IPS-20b (cell line): Measurements from ENCODE around the gene CCR5.
"Not testable (repeated sequence)": the region's sequence is repeated elsewhere in the genome, so short reads cannot be mapped to it uniquely, and the experiment has no call there.

Source experiments
- H3K27ac ChIP-seq: one replicate; pipeline ENCODE4 v1.5.1; 2013; ENCODE audit warnings: low read length
- H3K27me3 ChIP-seq: 2 replicates; pipeline ENCODE4 v1.6.1; 2013; ENCODE audit warnings: mild to moderate bottlenecking, low read length, inconsistent platforms; ENCODE audit not compliant: insufficient read depth
- H3K36me3 ChIP-seq: 2 replicates; pipeline ENCODE4 v1.6.1; 2013; ENCODE audit warnings: low read depth, mild to moderate bottlenecking, inconsistent platforms, low read length, moderate library complexity; ENCODE audit not compliant: insufficient read depth
- H3K4me1 ChIP-seq: 2 replicates; pipeline ENCODE4 v1.6.1; 2013; ENCODE audit warnings: mild to moderate bottlenecking, control low read depth, inconsistent platforms, low read length, moderate library complexity; ENCODE audit not compliant: insufficient read depth
- H3K4me3 ChIP-seq: 2 replicates; pipeline ENCODE4 v1.5.1; 2013; ENCODE audit warnings: mild to moderate bottlenecking, low read length, inconsistent platforms
- H3K9ac ChIP-seq: 2 replicates; pipeline ENCODE4 v1.6.1; 2013; ENCODE audit warnings: low read depth, mild to moderate bottlenecking, inconsistent platforms, low read length, moderate library complexity
- H3K9me3 ChIP-seq: 2 replicates; pipeline ENCODE4 v1.6.1; 2013; ENCODE audit warnings: mild to moderate bottlenecking, low read depth, low read length, inconsistent platforms; ENCODE audit not compliant: insufficient read depth

Gene CCR5

DNA sequence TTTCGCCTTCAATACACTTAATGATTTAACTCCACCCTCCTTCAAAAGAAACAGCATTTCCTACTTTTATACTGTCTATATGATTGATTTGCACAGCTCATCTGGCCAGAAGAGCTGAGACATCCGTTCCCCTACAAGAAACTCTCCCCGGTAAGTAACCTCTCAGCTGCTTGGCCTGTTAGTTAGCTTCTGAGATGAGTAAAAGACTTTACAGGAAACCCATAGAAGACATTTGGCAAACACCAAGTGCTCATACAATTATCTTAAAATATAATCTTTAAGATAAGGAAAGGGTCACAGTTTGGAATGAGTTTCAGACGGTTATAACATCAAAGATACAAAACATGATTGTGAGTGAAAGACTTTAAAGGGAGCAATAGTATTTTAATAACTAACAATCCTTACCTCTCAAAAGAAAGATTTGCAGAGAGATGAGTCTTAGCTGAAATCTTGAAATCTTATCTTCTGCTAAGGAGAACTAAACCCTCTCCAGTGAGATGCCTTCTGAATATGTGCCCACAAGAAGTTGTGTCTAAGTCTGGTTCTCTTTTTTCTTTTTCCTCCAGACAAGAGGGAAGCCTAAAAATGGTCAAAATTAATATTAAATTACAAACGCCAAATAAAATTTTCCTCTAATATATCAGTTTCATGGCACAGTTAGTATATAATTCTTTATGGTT, at the start of gene CCR5:
CCR5 (plus strand) TSS at position 108 of the 680 bp plus-strand sequence. CDS start 1,957 bp downstream, outside the sequence.
- 0 out of 2 replicates have a peak, but pooled peaks cover 8% of the 10 kb centered on the region for H3K27me3 ChIP-seq
- H3K9ac ChIP-seq = no peak within 1 kb of the TSS
- no peaks in the 10 kb centered on the region for H3K36me3 ChIP-seq
- H3K9me3 ChIP-seq = no peaks in the 10 kb centered on the region
- H3K4me3 ChIP-seq = no peak within 1 kb of the TSS
- H3K4me1 ChIP-seq = peaks cover 10% of the 10 kb centered on the region
- no peak within 1 kb of the TSS for H3K27ac ChIP-seq

GRCh38 chr3:46321461-46322104, 49.2 kb upstream of the CCR5 start:
- Histone ChIP-seq H3K4me1 (no peaks in the 10 kb centered on the region), H3K36me3 (no peaks in the 10 kb centered on the region), H3K9me3 (no peaks in the 10 kb centered on the region; the same call in 1 of the 2 replicates), H3K27me3 (no peaks in the 10 kb centered on the region; the same call in 1 of the 2 replicates), H3K9ac (no peak overlapping the region), H3K27ac (no peak overlapping the region), H3K4me3 (no peak overlapping the region)

DNA sequence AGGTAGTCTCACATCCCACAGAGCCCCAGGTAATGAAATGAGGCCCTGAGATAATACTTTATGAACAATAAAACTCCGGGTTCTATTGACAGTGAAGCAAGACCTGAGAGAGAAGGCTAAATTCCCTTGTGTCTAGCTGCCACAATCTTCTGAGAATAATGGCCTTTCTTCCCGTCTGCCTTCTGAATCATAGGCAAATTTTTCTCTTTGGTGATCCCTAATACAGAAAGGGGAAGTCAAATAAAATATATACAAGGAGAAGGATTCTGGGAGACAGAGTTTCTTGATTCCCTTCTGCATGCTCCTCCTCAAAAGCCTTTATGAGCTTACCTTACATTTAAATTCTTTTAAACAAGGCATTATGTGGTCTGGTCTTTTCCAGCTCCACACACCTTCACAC, 46.7 kb upstream of the CCR5 start:
- Histone ChIP-seq H3K27me3 (no peaks in the 10 kb centered on the region; the same call in 1 of the 2 replicates), H3K27ac (no peak overlapping the region), H3K4me1 (no peaks in the 10 kb centered on the region), H3K4me3 (no peak overlapping the region), H3K36me3 (no peaks in the 10 kb centered on the region), H3K9me3 (no peaks in the 10 kb centered on the region; the same call in 1 of the 2 replicates), H3K9ac (no peak overlapping the region)

DNA sequence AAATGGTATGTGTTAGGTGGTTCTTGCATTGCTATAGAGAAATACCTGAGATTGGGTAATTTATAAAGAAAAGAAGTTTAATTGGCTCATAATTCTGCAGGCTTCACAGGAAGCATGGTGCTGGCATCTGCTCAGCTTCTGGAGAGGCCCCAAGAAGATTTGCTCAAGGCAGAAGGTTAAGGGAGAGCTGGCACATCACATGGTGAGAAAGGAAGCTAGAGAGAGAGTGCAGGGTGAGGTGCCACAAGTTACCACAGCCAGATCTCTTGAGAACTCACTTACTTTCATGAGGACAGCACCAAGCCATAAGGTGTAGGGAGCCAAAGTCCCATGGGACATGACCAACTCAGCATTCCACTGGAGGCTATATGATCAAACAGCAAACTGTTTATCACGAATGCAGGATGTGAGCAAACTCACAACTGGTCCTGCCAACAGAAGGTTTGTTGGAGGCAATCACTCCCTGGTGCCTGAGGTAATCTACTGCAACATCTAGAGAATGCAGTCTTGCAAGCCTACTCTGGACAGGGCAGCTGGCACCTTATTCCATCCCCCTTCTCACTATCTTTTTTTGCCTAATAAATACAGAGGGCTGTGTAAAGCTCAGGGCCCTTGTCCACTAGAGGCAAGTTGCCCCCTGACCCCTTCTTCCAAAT, 45.0 kb upstream of the CCR5 start:
- Histone ChIP-seq H3K9ac (no peak overlapping the region), H3K27ac (no peak overlapping the region), H3K36me3 (no peaks in the 10 kb centered on the region), H3K4me1 (no peaks in the 10 kb centered on the region), H3K27me3 (no peaks in the 10 kb centered on the region; the same call in 1 of the 2 replicates), H3K4me3 (no peak overlapping the region), H3K9me3 (no peaks in the 10 kb centered on the region; the same call in 1 of the 2 replicates)

- H3K4me1 ChIP-seq, H3K36me3 ChIP-seq, H3K9me3 ChIP-seq, H3K4me3 ChIP-seq, H3K9ac ChIP-seq, H3K27me3 ChIP-seq, H3K27ac ChIP-seq: not testable (repeated sequence)
These were observed 40.1 kb upstream of the CCR5 start for GRCh38 chr3:46330676-46331075.

GRCh38 chr3:46334741-46335478, 35.8 kb upstream of the CCR5 start:
- Histone ChIP-seq H3K4me3 (no peak overlapping the region), H3K9me3 (peaks cover 22% of the 10 kb centered on the region; the same call in 1 of the 2 replicates), H3K27me3 (no peaks in the 10 kb centered on the region), H3K36me3 (no peaks in the 10 kb centered on the region), H3K9ac (no peak overlapping the region), H3K27ac (no peak overlapping the region), H3K4me1 (no peaks in the 10 kb centered on the region)

DNA sequence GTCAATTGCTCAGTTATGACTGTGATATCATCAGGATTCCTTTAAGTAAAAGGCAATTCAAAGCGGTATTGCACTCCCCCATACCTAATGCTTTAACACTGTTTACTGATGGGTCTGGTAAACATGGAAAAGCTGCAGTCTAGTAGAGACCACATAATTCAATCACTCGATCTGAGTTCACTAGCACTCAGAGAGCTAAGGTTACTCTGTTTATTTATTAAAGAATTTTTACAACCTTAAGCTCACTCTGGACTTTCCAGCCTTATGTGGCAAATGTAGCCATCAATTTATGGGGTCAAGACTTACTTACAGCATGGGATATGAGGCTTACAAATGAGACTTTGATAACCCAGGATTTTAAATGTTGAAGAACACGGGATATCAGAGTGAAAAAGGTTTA, 35.2 kb upstream of the CCR5 start:
- Histone ChIP-seq H3K9me3 (peaks cover 23% of the 10 kb centered on the region; the same call in 1 of the 2 replicates), H3K27me3 (no peaks in the 10 kb centered on the region), H3K36me3 (no peaks in the 10 kb centered on the region), H3K9ac (no peak overlapping the region), H3K27ac (no peak overlapping the region), H3K4me1 (no peaks in the 10 kb centered on the region), H3K4me3 (no peak overlapping the region)

GRCh38 chr3:46337911-46338310, 32.8 kb upstream of the CCR5 start:
- Histone ChIP-seq H3K4me1 (no peaks in the 10 kb centered on the region), H3K4me3 (no peak overlapping the region), H3K9me3 (peaks cover 23% of the 10 kb centered on the region), H3K9ac (no peak overlapping the region), H3K27me3 (no peaks in the 10 kb centered on the region), H3K36me3 (no peaks in the 10 kb centered on the region), H3K27ac (no peak overlapping the region)

- no peaks in the 10 kb centered on the region for H3K4me1 ChIP-seq
- no peak overlapping the region for H3K27ac ChIP-seq
- no peaks in the 10 kb centered on the region for H3K36me3 ChIP-seq
- H3K4me3 ChIP-seq = no peak overlapping the region
- no peaks in the 10 kb centered on the region for H3K27me3 ChIP-seq
- H3K9ac ChIP-seq = no peak overlapping the region
- peaks cover 23% of the 10 kb centered on the region for H3K9me3 ChIP-seq
These were observed 31.9 kb upstream of the CCR5 start for GRCh38 chr3:46338840-46339239.

DNA sequence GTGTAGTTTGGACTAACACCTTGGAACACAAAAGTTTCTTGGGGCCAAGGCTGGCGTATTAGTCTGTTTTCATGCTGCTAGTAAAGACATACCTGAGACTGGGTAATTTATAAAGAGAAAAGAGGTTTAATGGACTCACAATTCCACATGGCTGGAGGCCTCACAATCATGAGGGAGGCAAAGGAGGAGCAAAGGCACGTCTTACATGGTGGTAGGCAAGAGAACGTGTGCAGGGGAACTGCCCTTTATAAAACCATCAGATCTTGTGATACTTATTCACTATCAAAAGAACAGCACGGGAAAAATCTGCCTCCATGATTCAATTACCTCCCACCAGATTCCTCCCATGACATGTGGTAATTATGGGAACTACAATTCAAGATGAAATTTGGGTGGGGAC, 26.3 kb upstream of the CCR5 start:
- Histone ChIP-seq H3K4me3 (no peak overlapping the region), H3K27me3 (no peaks in the 10 kb centered on the region), H3K27ac (no peak overlapping the region), H3K4me1 (no peaks in the 10 kb centered on the region), H3K9ac (no peak overlapping the region), H3K9me3 (peaks cover 7% of the 10 kb centered on the region), H3K36me3 (no peaks in the 10 kb centered on the region)

- Histone ChIP-seq H3K4me1 (no peaks in the 10 kb centered on the region), H3K36me3 (no peaks in the 10 kb centered on the region), H3K27me3 (no peaks in the 10 kb centered on the region), H3K9me3 (peaks cover 2% of the 10 kb centered on the region; the same call in 1 of the 2 replicates), H3K4me3 (no peak overlapping the region), H3K27ac (no peak overlapping the region), H3K9ac (no peak overlapping the region)
These were observed 21.8 kb upstream of the CCR5 start for GRCh38 chr3:46348823-46349482.
